Fibroblast of lung (primary cell): Measurements from ENCODE around the gene F10.

Source experiments
- CTCF ChIP-seq, 2 donors: IDR thresholded peaks in 1 of 2; conservative IDR thresholded peaks in 1 of 2; 1 replicate in 1 of 2; 2 replicates in 1 of 2; pipeline ENCODE4 v1.5.1; 2011 to 2012; ENCODE audit warnings: low read length in 2 of 2, control low read depth in 1 of 2, inconsistent platforms in 1 of 2, low read depth in 1 of 2, mild to moderate bottlenecking in 1 of 2
- EZH2 ChIP-seq: IDR thresholded peaks from 2 replicates; pipeline ENCODE4 v1.5.1; 2012; ENCODE audit warnings: low read length, control low read depth, mild to moderate bottlenecking; ENCODE audit errors: missing control alignments

GRCh38 chr13:113139577-113139976 is 17.0 kb downstream of the F10 start:
- TF ChIP-seq CTCF (conservative IDR thresholded peaks at IDR 0.05 in 1 of 2, IDR thresholded peaks at IDR 0.05 in 1 of 2; ENCODE audit: low read depth in 1 of 2, low read length in 2 of 2) (no peak), EZH2 (no peak)
